HCT116 (cell line): ENCODE results near the gene BARX1. TPM values are rescaled to one million over a fixed set of nuclear protein-coding genes. Genes with fewer than 3 reads are reported as not detected.

ENCODE experiments used
- ATAC-seq: fragments of 200-7000 bp; cut with Tn5 transposase; 2 replicates; pipeline ENCODE4 v1.9.1; 2020; ENCODE audit warnings: mild to moderate bottlenecking, moderate library complexity
- BruUV-seq: library from RNA; stranded (reverse); fragments of 400-500 nt; replicated peaks from 2 replicates; lab custom pipeline; 2021; lab: Mats Ljungman, UMichigan
- CTCF ChIA-PET: fragments of 300-600 bp; sonication (Branson Sonifier 250); formaldehyde crosslinking; loops from one replicate; lab custom pipeline; 2021; ENCODE audit warnings: antibody characterized with exemption; lab: Charles Lee
- POLR2A ChIA-PET: fragments of 300-600, 350-600 bp; sonication (Branson Sonifier 250); formaldehyde crosslinking; loops from one replicate; lab custom pipeline; 2021; ENCODE audit warnings: antibody characterized with exemption; lab: Charles Lee
- RAD21 ChIA-PET, 2 experiments: fragments of 300-600 bp; sonication (Branson Sonifier 250); formaldehyde crosslinking; loops; one replicate each; lab custom pipeline; 2023; ENCODE audit warnings: low total read pairs in 2 of 2; ENCODE audit not compliant: uncharacterized antibody in 2 of 2, unreplicated experiment in 2 of 2, low non-redundant PET in 1 of 2; lab: Charles Lee
- DNase-seq: peaks from one replicate; pipeline ENCODE4 v3.0.0-alpha.2; 2010; ENCODE audit warnings: low read depth, low spot score
- H2AFZ ChIP-seq: fragments of 200-600 bp; shearing (Covaris generic), sonication (generic); 2 replicates; pipeline ENCODE4 v1.6.1; 2017; ENCODE audit warnings: low read depth, mixed run types, mixed read lengths, antibody characterized with exemption, low read length; ENCODE audit not compliant: poor library complexity, severe bottlenecking
- H3K27ac ChIP-seq: 2 replicates; pipeline ENCODE4 v1.5.1; 2012; ENCODE audit warnings: low read depth, low read length
- H3K27me3 ChIP-seq: fragments of 200-600 bp; sonication (generic); 2 replicates; pipeline ENCODE4 v1.6.1; 2016; ENCODE audit warnings: mixed run types, low read length, mixed read lengths; ENCODE audit not compliant: insufficient read depth
- H3K36me3 ChIP-seq, 2 experiments: fragments of 200-500 bp in 1 of 2; fragments of 200-600 bp in 1 of 2; sonication (Bioruptor generic) in 1 of 2; sonication (generic) in 1 of 2; 2 replicates each; pipeline versions ENCODE4 v1.5.1 to v1.6.1; 2014 to 2016; ENCODE audit warnings: low read length in 2 of 2, inconsistent platforms in 1 of 2, mixed read lengths in 1 of 2, mixed run types in 1 of 2; ENCODE audit not compliant: insufficient read depth in 2 of 2, control insufficient read depth in 1 of 2
- H3K4me1 ChIP-seq, 2 experiments: fragments of 200-600 bp in 1 of 2; sonication (generic) in 1 of 2; 2 replicates each; pipeline versions ENCODE4 v1.5.1 to v1.6.1; 2012 to 2017; ENCODE audit warnings: low read length in 2 of 2, inconsistent platforms in 1 of 2, mild to moderate bottlenecking in 1 of 2, mixed read lengths in 1 of 2, mixed run types in 1 of 2, moderate library complexity in 1 of 2; ENCODE audit not compliant: insufficient read depth in 2 of 2, control insufficient read depth in 1 of 2
- H3K4me2 ChIP-seq: fragments of 200-600 bp; sonication (generic); 2 replicates; pipeline ENCODE4 v1.6.1; 2017; ENCODE audit warnings: mixed run types, low read length, mixed read lengths
- H3K4me3 ChIP-seq, 2 experiments: fragments of 200-600 bp in 1 of 2; sonication (generic) in 1 of 2; replicated peaks in 1 of 2; 2 replicates each; pipeline ENCODE4 v1.5.1; 2011 to 2016; ENCODE audit warnings: low read length in 2 of 2, control low read depth in 1 of 2, low read depth in 1 of 2, mild to moderate bottlenecking in 1 of 2, mixed read lengths in 1 of 2, mixed run types in 1 of 2
- H3K79me2 ChIP-seq: fragments of 200-600 bp; sonication (generic); 2 replicates; pipeline ENCODE4 v1.6.1; 2017; ENCODE audit warnings: mild to moderate bottlenecking, mixed run types, low read length, moderate library complexity, mixed read lengths; ENCODE audit not compliant: insufficient read depth
- H3K9ac ChIP-seq: fragments of 200-600 bp; sonication (generic); 2 replicates; pipeline ENCODE4 v1.6.1; 2016; ENCODE audit warnings: low read length, mixed read lengths
- H3K9me2 ChIP-seq: fragments of 200-600 bp; sonication (generic), shearing (Covaris generic); 2 replicates; pipeline ENCODE4 v1.6.1; 2017; ENCODE audit warnings: mixed run types, mild to moderate bottlenecking, moderate library complexity; ENCODE audit not compliant: insufficient read depth
- H3K9me3 ChIP-seq, 2 experiments: fragments of 200-500 bp in 1 of 2; fragments of 200-600 bp in 1 of 2; sonication (Bioruptor generic) in 1 of 2; sonication (generic) in 1 of 2; 2 replicates each; pipeline ENCODE4 v1.6.1; 2014 to 2017; ENCODE audit warnings: low read length in 2 of 2, mixed read lengths in 2 of 2, inconsistent platforms in 1 of 2, low read depth in 1 of 2, mild to moderate bottlenecking in 1 of 2, mixed run types in 1 of 2, moderate library complexity in 1 of 2; ENCODE audit not compliant: control insufficient read depth in 1 of 2, insufficient read depth in 1 of 2
- H4K20me1 ChIP-seq: fragments of 200-600 bp; sonication (generic), shearing (Covaris generic); 2 replicates; pipeline ENCODE4 v1.6.1; 2017; ENCODE audit warnings: mixed run types, mild to moderate bottlenecking, moderate library complexity; ENCODE audit not compliant: insufficient read depth
- ATF3 ChIP-seq: IDR thresholded peaks from 2 replicates; pipeline ENCODE4 v1.6.1; 2012
- CEBPB ChIP-seq: IDR thresholded peaks from 2 replicates; pipeline ENCODE4 v1.6.1; 2012; ENCODE audit warnings: low read depth
- EGR1 ChIP-seq: IDR thresholded peaks from 2 replicates; pipeline ENCODE4 v1.6.1; 2012; ENCODE audit warnings: low read depth
- EZH2 ChIP-seq: fragments of 200-600 bp; sonication (generic); IDR thresholded peaks from 2 replicates; pipeline ENCODE4 v1.6.1; 2017; ENCODE audit warnings: antibody characterized with exemption, mixed run types
- EZH2phosphoT487 ChIP-seq: fragments of 200-600 bp; IDR thresholded peaks from 2 replicates; pipeline ENCODE4 v1.6.1; 2018; ENCODE audit warnings: antibody characterized with exemption, borderline replicate concordance
- FOSL1 ChIP-seq: IDR thresholded peaks from 2 replicates; pipeline ENCODE4 v1.6.1; 2012; ENCODE audit warnings: low read depth
- MAX ChIP-seq: IDR thresholded peaks from 2 replicates; pipeline ENCODE4 v1.6.1; 2012
- POLR2AphosphoS5 ChIP-seq: IDR thresholded peaks from 2 replicates; pipeline ENCODE4 v1.6.1; 2011; ENCODE audit warnings: mild to moderate bottlenecking, low read depth, low read length, moderate library complexity
- YY1 ChIP-seq: IDR thresholded peaks from 2 replicates; pipeline ENCODE4 v1.6.1; 2011; ENCODE audit warnings: low read length, low read depth, moderate library complexity, mild to moderate bottlenecking; ENCODE audit not compliant: insufficient replicate concordance; ENCODE audit errors: extremely low read depth
- ZBTB33 ChIP-seq: IDR thresholded peaks from 2 replicates; pipeline ENCODE4 v1.6.1; 2011; ENCODE audit warnings: mild to moderate bottlenecking, low read length, moderate library complexity; ENCODE audit not compliant: insufficient replicate concordance; ENCODE audit errors: extremely low read depth
- intact Hi-C: fragments of 100-400 bp; cut with micrococcal nuclease; formaldehyde crosslinking; loops from 2 replicates; pipeline ENCODE4 v1.10.0; 2022
- total RNA-seq: library from RNA; stranded (reverse); gene quantifications from one replicate; pipeline ENCODE4 v1.2.1, GENCODE V29; 2021; ENCODE audit not compliant: unreplicated experiment

The BARX1 gene
- total RNA-seq, 1 experiment from 2014 or later: not detected

GRCh38 chr9:93951655-93952118 is 3.5 kb downstream of the BARX1 start:
- ATAC-seq: no peak
- no peak for TF ChIP-seq YY1
- no peak for TF ChIP-seq EZH2
- no peak for TF ChIP-seq MAX
- TF ChIP-seq POLR2AphosphoS5: no peak
- TF ChIP-seq CEBPB: no peak
- TF ChIP-seq FOSL1: no peak
- no peak for TF ChIP-seq ATF3
- no peak for TF ChIP-seq ZBTB33
- no peak for TF ChIP-seq EGR1
- TF ChIP-seq EZH2phosphoT487: no peak
- peaks cover 0 to 11% of the 10 kb centered on the region in 2 experiments; a peak in 3 of 4 replicates for H3K4me1 ChIP-seq
- CTCF ChIA-PET: no interaction called here
- H3K36me3 ChIP-seq: no peaks in the 10 kb centered on the region
- no peaks in the 10 kb centered on the region for H4K20me1 ChIP-seq
- POLR2A ChIA-PET: no interaction called here
- no peak overlapping the region for H3K27ac ChIP-seq
- RAD21 ChIA-PET: no interaction called here
- no peak overlapping the region for H3K4me3 ChIP-seq
- H3K9ac ChIP-seq: no peak overlapping the region
- H3K9me3 ChIP-seq: no peaks in the 10 kb centered on the region
- no peak overlapping the region for H3K4me2 ChIP-seq
- H3K79me2 ChIP-seq: no peaks in the 10 kb centered on the region
- no peaks in the 10 kb centered on the region for H3K27me3 ChIP-seq
- no peak for DNase-seq
- no peak overlapping the region for H2AFZ ChIP-seq
- intact Hi-C loops: no loop called here
- no TSS peak for BruUV-seq
- no peaks in the 10 kb centered on the region for H3K9me2 ChIP-seq
